ENCODE data around the gene AUH. TPM values are rescaled to one million over a fixed set of nuclear protein-coding genes. Genes with fewer than 3 reads are reported as not detected.

The AUH gene
- total RNA-seq, 1 donor from 2014 or later, result 21.9 TPM

DNA sequence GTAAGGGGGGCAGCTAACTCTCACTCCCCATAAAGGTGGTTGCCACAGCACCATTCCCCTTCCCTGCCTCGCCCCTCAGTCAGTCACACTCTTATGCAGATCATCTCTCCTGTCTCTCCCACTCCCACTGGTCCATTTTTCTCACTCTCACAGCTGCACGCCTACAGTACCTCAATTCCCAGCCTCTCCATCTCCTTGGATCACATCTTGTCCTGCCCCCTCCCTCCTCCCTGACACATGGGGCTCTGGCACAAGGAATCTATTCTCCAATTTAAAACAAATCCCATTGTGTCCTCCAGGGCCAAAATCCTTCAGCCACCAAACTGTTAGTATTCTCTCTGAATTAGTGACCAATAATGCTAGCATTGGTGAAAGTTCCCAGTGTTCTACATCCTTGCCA lies 114.4 kb downstream of the AUH start:
- Histone ChIP-seq H3K9me3 (ENCODE audit: control insufficient read depth in 3 of 3, low read length in 3 of 3) (no peaks in the 10 kb centered on the region), H3K36me3 (ENCODE audit: control insufficient read depth in 3 of 3, insufficient read depth in 3 of 3, low read length in 3 of 3) (no peaks in the 10 kb centered on the region), H3K9ac (ENCODE audit: low read depth in 1 of 3, low read length in 3 of 3) (no peak overlapping the region), H3K4me1 (ENCODE audit: control insufficient read depth in 3 of 3, insufficient read depth in 3 of 3, low read length in 3 of 3) (peaks cover 15 to 44% (median 32%) of the 10 kb centered on the region in 3 donors), H3K27me3 (ENCODE audit: control insufficient read depth in 3 of 3, insufficient read depth in 3 of 3, low read length in 3 of 3) (no peaks in the 10 kb centered on the region), H3K27ac (ENCODE audit: low read depth, low read length) (peak overlapping the region; percentile 38), H3K4me3 (ENCODE audit: low read length in 3 of 3) (no peak overlapping the region)

DNA sequence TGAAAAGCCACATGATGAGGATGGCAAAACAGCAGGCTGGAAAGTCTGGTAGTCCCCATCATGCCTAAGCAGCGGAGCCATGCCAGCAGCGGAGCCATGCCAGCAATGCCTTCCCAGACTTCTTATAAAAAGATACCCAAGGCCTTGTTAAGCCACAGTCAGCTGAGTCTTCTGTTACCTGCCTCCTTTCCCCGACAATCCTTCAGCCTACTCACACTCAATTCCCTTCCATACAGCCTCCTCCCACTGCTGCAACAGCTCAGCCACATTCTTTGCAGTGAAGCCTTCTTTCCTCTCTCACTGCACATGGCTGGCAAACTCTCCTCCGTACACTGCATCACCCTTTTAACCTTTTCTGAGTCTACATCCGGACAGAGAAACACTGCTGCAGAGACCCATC lies 114.9 kb downstream of the AUH start:
- Histone ChIP-seq H3K9ac (ENCODE audit: low read depth in 1 of 3, low read length in 3 of 3) (no peak overlapping the region), H3K9me3 (ENCODE audit: control insufficient read depth in 3 of 3, low read length in 3 of 3) (no peaks in the 10 kb centered on the region), H3K36me3 (ENCODE audit: control insufficient read depth in 3 of 3, insufficient read depth in 3 of 3, low read length in 3 of 3) (no peaks in the 10 kb centered on the region), H3K27ac (ENCODE audit: low read depth, low read length) (peak overlapping the region; percentile 38), H3K27me3 (ENCODE audit: control insufficient read depth in 3 of 3, insufficient read depth in 3 of 3, low read length in 3 of 3) (no peaks in the 10 kb centered on the region), H3K4me3 (ENCODE audit: low read length in 3 of 3) (no peak overlapping the region), H3K4me1 (ENCODE audit: control insufficient read depth in 3 of 3, insufficient read depth in 3 of 3, low read length in 3 of 3) (peaks cover 15 to 47% (median 35%) of the 10 kb centered on the region in 3 donors)

DNA sequence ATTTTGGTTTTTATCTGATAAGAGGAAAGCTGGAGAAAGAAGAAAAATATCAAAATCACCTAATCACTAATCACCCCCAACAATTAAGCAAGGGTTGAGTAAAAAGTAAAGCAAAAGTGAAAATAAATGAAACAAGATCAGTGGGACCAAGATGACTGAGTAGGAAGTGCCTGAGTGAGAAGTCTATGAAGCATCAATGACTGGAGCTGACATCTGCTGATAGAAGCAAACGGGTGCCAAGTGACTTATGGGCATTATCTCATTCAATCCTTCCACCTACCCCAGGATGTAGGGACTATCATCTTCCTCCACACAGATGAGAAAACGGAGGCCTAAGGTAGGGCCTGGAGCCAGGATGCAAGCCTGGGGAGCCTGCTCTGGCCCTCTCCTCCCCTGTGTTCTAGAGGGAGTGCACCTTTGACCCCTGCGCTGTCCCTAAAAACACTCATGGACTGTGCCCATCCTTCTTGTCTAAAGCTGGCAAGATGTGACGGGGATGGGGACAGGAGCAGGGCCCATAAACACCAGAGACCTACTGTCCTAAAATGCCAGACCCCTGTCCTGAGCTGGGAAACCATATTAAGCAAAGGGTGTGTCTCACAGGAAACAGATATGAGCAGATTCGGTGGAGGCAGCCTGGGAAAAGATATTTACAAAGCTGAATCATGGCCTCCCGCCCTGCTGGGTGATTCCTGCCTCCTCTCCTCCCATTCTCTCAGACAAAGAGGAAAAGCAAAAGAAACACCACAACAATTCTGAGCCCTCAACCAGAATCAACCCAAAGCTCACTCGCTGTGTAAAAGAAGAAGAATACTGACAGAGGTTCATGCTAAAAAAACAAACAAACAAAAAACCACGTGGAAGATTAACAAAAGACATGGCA lies 116.0 kb downstream of the AUH start:
- H3K36me3 ChIP-seq (ENCODE audit: control insufficient read depth in 3 of 3, insufficient read depth in 3 of 3, low read length in 3 of 3), result no peaks in the 10 kb centered on the region
- H3K4me1 ChIP-seq (ENCODE audit: control insufficient read depth in 3 of 3, insufficient read depth in 3 of 3, low read length in 3 of 3), result peaks cover 15 to 42% (median 36%) of the 10 kb centered on the region in 3 donors
- no peak overlapping the region for H3K9ac ChIP-seq (ENCODE audit: low read depth in 1 of 3, low read length in 3 of 3)
- no peak overlapping the region for H3K4me3 ChIP-seq (ENCODE audit: low read length in 3 of 3)
- H3K9me3 ChIP-seq (ENCODE audit: control insufficient read depth in 3 of 3, low read length in 3 of 3), result no peaks in the 10 kb centered on the region
- H3K27me3 ChIP-seq (ENCODE audit: control insufficient read depth in 3 of 3, insufficient read depth in 3 of 3, low read length in 3 of 3), result no peaks in the 10 kb centered on the region
- no peak overlapping the region for H3K27ac ChIP-seq (ENCODE audit: low read depth, low read length)

DNA sequence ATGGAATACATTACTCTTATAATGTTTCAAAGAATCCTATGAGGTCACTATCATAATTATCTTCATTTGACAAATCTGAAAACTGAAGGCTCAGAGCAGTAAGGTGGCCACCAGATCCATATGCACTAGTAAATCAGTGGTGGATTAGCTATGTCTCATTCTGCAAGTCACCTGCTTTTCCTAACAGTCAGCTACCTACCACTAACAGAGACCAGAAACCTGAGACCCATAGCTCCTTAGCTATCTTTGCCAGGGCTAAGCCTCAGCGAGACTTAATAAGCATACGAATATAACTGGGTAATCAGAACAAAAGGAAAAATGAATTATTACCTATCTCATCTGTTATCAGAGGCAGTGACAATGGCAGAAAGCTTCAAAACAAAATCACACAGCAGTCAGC lies 118.7 kb downstream of the AUH start:
- H3K4me3 ChIP-seq (ENCODE audit: low read length in 3 of 3), result no peak overlapping the region
- peaks cover 10 to 29% (median 23%) of the 10 kb centered on the region in 3 donors for H3K4me1 ChIP-seq (ENCODE audit: control insufficient read depth in 3 of 3, insufficient read depth in 3 of 3, low read length in 3 of 3)
- H3K9me3 ChIP-seq (ENCODE audit: control insufficient read depth in 3 of 3, low read length in 3 of 3), result no peaks in the 10 kb centered on the region
- no peak overlapping the region for H3K9ac ChIP-seq (ENCODE audit: low read depth in 1 of 3, low read length in 3 of 3)
- H3K27me3 ChIP-seq (ENCODE audit: control insufficient read depth in 3 of 3, insufficient read depth in 3 of 3, low read length in 3 of 3), result no peaks in the 10 kb centered on the region
- no peak overlapping the region for H3K27ac ChIP-seq (ENCODE audit: low read depth, low read length)
- H3K36me3 ChIP-seq (ENCODE audit: control insufficient read depth in 3 of 3, insufficient read depth in 3 of 3, low read length in 3 of 3), result no peaks in the 10 kb centered on the region

DNA sequence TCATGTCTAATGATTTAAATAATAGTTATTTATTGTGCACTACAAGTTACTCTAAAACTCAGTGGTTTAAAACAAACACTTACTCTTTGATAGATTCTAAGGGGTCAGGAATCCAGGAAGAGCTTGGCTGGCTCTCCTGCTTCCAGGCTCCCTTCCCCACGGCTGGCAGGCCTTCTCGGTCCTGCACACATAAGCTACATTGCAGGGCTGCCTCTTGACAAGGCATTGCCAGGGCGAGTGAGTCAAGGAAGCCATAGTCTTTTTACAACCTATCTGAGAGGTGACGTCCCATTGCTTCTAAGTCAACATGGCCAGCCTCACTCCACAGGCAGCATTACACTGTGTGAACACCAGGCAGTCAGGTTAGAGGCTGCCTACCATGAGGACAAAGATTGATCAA lies 119.8 kb downstream of the AUH start:
- no peak overlapping the region for H3K4me3 ChIP-seq (ENCODE audit: low read length in 3 of 3)
- H3K4me1 ChIP-seq (ENCODE audit: control insufficient read depth in 3 of 3, insufficient read depth in 3 of 3, low read length in 3 of 3), result peaks cover 5 to 23% (median 18%) of the 10 kb centered on the region in 3 donors
- H3K27ac ChIP-seq (ENCODE audit: low read depth, low read length), result no peak overlapping the region
- H3K9ac ChIP-seq (ENCODE audit: low read depth in 1 of 3, low read length in 3 of 3), result no peak overlapping the region
- no peaks in the 10 kb centered on the region for H3K27me3 ChIP-seq (ENCODE audit: control insufficient read depth in 3 of 3, insufficient read depth in 3 of 3, low read length in 3 of 3)
- H3K9me3 ChIP-seq (ENCODE audit: control insufficient read depth in 3 of 3, low read length in 3 of 3), result no peaks in the 10 kb centered on the region
- no peaks in the 10 kb centered on the region for H3K36me3 ChIP-seq (ENCODE audit: control insufficient read depth in 3 of 3, insufficient read depth in 3 of 3, low read length in 3 of 3)

DNA sequence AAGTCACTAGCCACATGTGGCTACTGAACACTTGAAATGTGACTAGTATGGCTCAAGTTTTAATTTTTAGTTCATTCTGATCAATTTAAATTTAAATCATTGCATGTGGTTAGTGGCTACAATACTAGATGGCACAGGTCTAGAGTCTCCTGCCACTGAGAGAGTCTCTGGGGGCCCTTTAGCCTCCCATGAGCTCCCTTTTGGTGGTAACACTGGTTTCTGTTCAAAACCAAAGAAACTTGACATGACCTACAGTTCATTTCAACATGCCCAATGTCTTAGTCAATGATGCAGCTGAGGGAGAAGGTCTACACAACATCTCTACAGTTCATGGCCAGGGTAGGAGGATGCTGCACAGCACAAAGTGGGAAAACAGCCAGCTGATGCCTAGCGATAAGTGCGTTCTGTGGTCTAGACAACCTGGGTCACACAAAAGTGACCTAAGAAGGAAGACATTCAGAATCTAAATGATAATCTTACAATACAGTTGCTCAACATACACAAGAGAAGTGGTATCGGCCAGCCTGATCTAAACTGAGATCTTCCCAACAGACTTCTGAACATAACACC lies 121.0 kb downstream of the AUH start:
- Histone ChIP-seq H3K9ac (ENCODE audit: low read depth in 1 of 3, low read length in 3 of 3) (no peak overlapping the region), H3K4me1 (ENCODE audit: control insufficient read depth in 3 of 3, insufficient read depth in 3 of 3, low read length in 3 of 3) (peaks cover 3 to 14% (median 11%) of the 10 kb centered on the region in 3 donors), H3K27ac (ENCODE audit: low read depth, low read length) (no peak overlapping the region), H3K9me3 (ENCODE audit: control insufficient read depth in 3 of 3, low read length in 3 of 3) (no peaks in the 10 kb centered on the region), H3K27me3 (ENCODE audit: control insufficient read depth in 3 of 3, insufficient read depth in 3 of 3, low read length in 3 of 3) (no peaks in the 10 kb centered on the region), H3K4me3 (ENCODE audit: low read length in 3 of 3) (no peak overlapping the region), H3K36me3 (ENCODE audit: control insufficient read depth in 3 of 3, insufficient read depth in 3 of 3, low read length in 3 of 3) (no peaks in the 10 kb centered on the region)

DNA sequence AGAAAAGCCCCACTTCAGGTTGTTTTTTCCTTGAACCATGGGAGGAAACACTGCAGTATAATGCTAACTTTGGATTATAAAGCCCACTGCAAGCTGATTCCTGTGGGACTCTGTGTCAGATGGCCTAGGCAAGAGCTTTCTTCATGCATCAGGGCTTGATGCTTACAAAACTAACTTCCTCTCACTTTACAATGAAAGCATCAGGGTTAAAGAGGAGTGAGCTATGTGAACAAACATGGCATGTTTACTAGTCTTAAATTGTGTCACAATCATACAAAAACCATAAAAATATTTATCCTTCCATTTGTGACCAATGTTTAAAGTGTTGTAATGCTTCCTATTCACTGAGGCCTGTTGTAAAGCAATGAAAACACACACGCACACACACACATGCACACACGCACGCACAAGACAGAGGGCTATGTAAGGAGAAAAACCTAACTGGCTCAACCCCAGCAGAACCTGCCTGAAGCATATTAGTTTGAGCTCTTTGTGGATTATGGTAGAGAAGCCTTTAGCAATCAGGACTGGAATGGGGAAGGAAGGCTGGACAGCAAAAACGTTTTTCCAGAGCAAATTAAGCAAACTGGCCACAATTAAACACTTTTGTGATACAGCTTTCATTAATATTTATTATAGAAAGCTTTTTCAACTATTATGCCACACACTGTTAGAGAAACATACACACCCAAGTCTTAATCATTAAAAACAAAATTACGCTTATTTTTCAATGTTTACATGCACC lies 122.2 kb downstream of the AUH start:
- Histone ChIP-seq H3K9me3 (ENCODE audit: control insufficient read depth in 3 of 3, low read length in 3 of 3) (no peaks in the 10 kb centered on the region), H3K4me3 (ENCODE audit: low read length in 3 of 3) (no peak overlapping the region), H3K36me3 (ENCODE audit: control insufficient read depth in 3 of 3, insufficient read depth in 3 of 3, low read length in 3 of 3) (no peaks in the 10 kb centered on the region), H3K27ac (ENCODE audit: low read depth, low read length) (no peak overlapping the region), H3K4me1 (ENCODE audit: control insufficient read depth in 3 of 3, insufficient read depth in 3 of 3, low read length in 3 of 3) (peaks cover 3 to 14% (median 11%) of the 10 kb centered on the region in 3 donors), H3K27me3 (ENCODE audit: control insufficient read depth in 3 of 3, insufficient read depth in 3 of 3, low read length in 3 of 3) (no peaks in the 10 kb centered on the region), H3K9ac (ENCODE audit: low read depth in 1 of 3, low read length in 3 of 3) (no peak overlapping the region)

DNA sequence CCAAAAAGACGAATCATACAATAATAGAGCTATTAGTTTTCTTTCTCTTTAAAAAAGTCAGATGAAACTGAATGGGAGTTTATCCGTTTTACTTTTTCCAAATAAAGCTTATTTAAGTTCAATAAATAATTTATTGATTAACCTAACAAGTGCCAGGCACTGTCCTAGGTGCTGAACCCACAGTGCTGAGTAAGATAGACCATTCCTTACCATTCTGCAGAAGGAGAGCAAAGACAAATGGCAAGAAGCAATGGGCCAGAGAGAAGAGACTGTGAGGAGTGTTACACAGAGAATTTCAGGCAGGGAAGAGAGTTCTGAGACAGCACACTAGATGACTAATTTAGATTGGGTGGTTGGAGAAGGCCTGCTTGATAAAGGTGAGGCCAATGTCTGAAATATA lies 127.2 kb downstream of the AUH start:
- no peaks in the 10 kb centered on the region for H3K27me3 ChIP-seq (ENCODE audit: control insufficient read depth in 3 of 3, insufficient read depth in 3 of 3, low read length in 3 of 3)
- H3K4me1 ChIP-seq (ENCODE audit: control insufficient read depth in 3 of 3, insufficient read depth in 3 of 3, low read length in 3 of 3), result no peaks in the 10 kb centered on the region
- H3K9me3 ChIP-seq (ENCODE audit: control insufficient read depth in 3 of 3, low read length in 3 of 3), result no peaks in the 10 kb centered on the region
- H3K27ac ChIP-seq (ENCODE audit: low read depth, low read length), result no peak overlapping the region
- no peaks in the 10 kb centered on the region for H3K36me3 ChIP-seq (ENCODE audit: control insufficient read depth in 3 of 3, insufficient read depth in 3 of 3, low read length in 3 of 3)
- no peak overlapping the region for H3K4me3 ChIP-seq (ENCODE audit: low read length in 3 of 3)
- no peak overlapping the region for H3K9ac ChIP-seq (ENCODE audit: low read depth in 1 of 3, low read length in 3 of 3)

DNA sequence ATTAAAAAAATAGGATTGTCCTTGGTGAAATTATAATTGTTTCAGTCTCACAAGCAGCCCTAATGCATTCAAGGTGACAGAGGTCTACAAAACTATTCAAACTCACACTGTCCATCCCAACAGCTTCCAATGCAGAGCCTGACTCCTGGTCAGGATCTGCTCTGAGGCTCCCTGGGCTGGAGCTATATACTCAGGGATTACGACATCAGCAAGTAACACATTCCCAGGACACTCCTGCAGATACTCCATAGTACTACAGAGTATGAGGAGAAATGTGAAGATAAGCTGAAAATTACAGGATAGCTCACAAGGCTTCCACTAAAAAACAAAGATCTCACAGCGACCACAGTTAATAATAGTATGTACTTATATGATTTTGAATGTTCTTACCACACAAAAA lies 130.1 kb downstream of the AUH start:
- Histone ChIP-seq H3K4me1 (ENCODE audit: control insufficient read depth in 3 of 3, insufficient read depth in 3 of 3, low read length in 3 of 3) (no peaks in the 10 kb centered on the region), H3K27ac (ENCODE audit: low read depth, low read length) (no peak overlapping the region), H3K4me3 (ENCODE audit: low read length in 3 of 3) (no peak overlapping the region), H3K36me3 (ENCODE audit: control insufficient read depth in 3 of 3, insufficient read depth in 3 of 3, low read length in 3 of 3) (no peaks in the 10 kb centered on the region), H3K27me3 (ENCODE audit: control insufficient read depth in 3 of 3, insufficient read depth in 3 of 3, low read length in 3 of 3) (no peaks in the 10 kb centered on the region), H3K9me3 (ENCODE audit: control insufficient read depth in 3 of 3, low read length in 3 of 3) (no peaks in the 10 kb centered on the region), H3K9ac (ENCODE audit: low read depth in 1 of 3, low read length in 3 of 3) (no peak overlapping the region)

DNA sequence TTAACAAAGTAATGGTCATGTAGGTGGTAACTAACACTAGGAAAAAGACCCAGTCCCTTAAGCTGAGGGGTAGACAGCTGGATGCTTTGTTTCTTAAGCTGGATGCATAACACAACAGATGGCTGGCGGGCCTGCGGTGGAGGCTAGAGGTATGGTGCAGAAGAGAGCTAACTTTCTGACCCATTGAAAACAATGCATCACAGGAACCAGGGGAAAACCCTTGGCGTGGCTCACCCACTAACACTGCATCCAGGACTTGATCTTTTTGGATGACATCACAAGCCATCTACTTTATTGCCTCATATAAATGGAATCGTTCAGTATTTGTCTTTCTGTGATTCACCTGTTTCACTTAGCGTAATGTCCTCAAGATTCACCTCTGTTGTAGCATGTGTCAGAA lies 138.7 kb downstream of the AUH start:
- Histone ChIP-seq H3K36me3 (ENCODE audit: control insufficient read depth in 3 of 3, insufficient read depth in 3 of 3, low read length in 3 of 3) (peaks cover 9 to 15% (median 10%) of the 10 kb centered on the region in 3 donors), H3K4me3 (ENCODE audit: low read length in 3 of 3) (no peak overlapping the region), H3K4me1 (ENCODE audit: control insufficient read depth in 3 of 3, insufficient read depth in 3 of 3, low read length in 3 of 3) (peaks cover 5 to 15% (median 11%) of the 10 kb centered on the region in 3 donors), H3K9me3 (ENCODE audit: control insufficient read depth in 3 of 3, low read length in 3 of 3) (no peaks in the 10 kb centered on the region), H3K27me3 (ENCODE audit: control insufficient read depth in 3 of 3, insufficient read depth in 3 of 3, low read length in 3 of 3) (no peaks in the 10 kb centered on the region), H3K27ac (ENCODE audit: low read depth, low read length) (peak overlapping the region; percentile 72), H3K9ac (ENCODE audit: low read depth in 1 of 3, low read length in 3 of 3) (no peak overlapping the region)
